OCI-LY1 (cell line): ENCODE data around the gene TNFRSF18.

Source experiments
- H2AFZ ChIP-seq: fragments of 200-600 bp; sonication (generic), shearing (Covaris generic); 2 replicates; pipeline ENCODE4 v1.6.0; 2014; ENCODE audit warnings: antibody characterized with exemption, mild to moderate bottlenecking, low read length
- H3F3A ChIP-seq: fragments of 200-600 bp; sonication (generic), shearing (Covaris generic); 2 replicates; pipeline ENCODE4 v1.6.0; 2014; ENCODE audit warnings: mild to moderate bottlenecking, antibody characterized with exemption, low read length, moderate library complexity; ENCODE audit not compliant: insufficient read depth
- H3K27ac ChIP-seq: fragments of 200-600 bp; sonication (generic); 2 replicates; pipeline ENCODE4 v1.5.1; 2014; ENCODE audit warnings: low read length, mixed run types, mild to moderate bottlenecking, low read depth; ENCODE audit not compliant: poor library complexity, severe bottlenecking
- H3K27me3 ChIP-seq: fragments of 200-600 bp; sonication (generic); 2 replicates; pipeline ENCODE4 v1.6.0; 2014; ENCODE audit warnings: antibody characterized with exemption, mild to moderate bottlenecking, low read length, moderate library complexity; ENCODE audit not compliant: insufficient read depth
- H3K36me3 ChIP-seq: fragments of 200-600 bp; sonication (generic); 2 replicates; pipeline ENCODE4 v1.6.1; 2014; ENCODE audit warnings: mild to moderate bottlenecking, antibody characterized with exemption, low read length, moderate library complexity, mixed read lengths; ENCODE audit not compliant: insufficient read depth
- H3K4me1 ChIP-seq: fragments of 200-600 bp; sonication (generic); 2 replicates; pipeline ENCODE4 v1.5.1; 2014; ENCODE audit warnings: mild to moderate bottlenecking, low read length, moderate library complexity; ENCODE audit not compliant: insufficient read depth, severe bottlenecking
- H3K4me2 ChIP-seq: fragments of 200-600 bp; sonication (generic), shearing (Covaris generic); 2 replicates; pipeline ENCODE4 v1.6.1; 2014; ENCODE audit warnings: low read length
- H3K4me3 ChIP-seq: fragments of 200-600 bp; sonication (generic); 2 replicates; pipeline ENCODE4 v1.5.1; 2014; ENCODE audit warnings: low read length, low read depth, mild to moderate bottlenecking, mixed read lengths; ENCODE audit not compliant: poor library complexity, severe bottlenecking
- H3K79me2 ChIP-seq: fragments of 200-600 bp; shearing (Covaris generic); 2 replicates; pipeline ENCODE4 v1.6.1; 2016; ENCODE audit warnings: mixed run types, low read length, mixed read lengths; ENCODE audit not compliant: insufficient read depth
- H3K9ac ChIP-seq: fragments of 200-600 bp; sonication (generic), shearing (Covaris generic); 2 replicates; pipeline ENCODE4 v1.6.1; 2014; ENCODE audit warnings: mild to moderate bottlenecking, low read length, mixed read lengths
- H3K9me2 ChIP-seq: fragments of 200-600 bp; sonication (generic), shearing (Covaris generic); 2 replicates; pipeline ENCODE4 v1.6.1; 2014; ENCODE audit warnings: low read depth, mild to moderate bottlenecking, low read length, mixed read lengths
- H3K9me3 ChIP-seq: fragments of 200-600 bp; shearing (Covaris generic); 2 replicates; pipeline ENCODE4 v1.6.1; 2014; ENCODE audit warnings: low read length, mixed read lengths
- H4K20me1 ChIP-seq: fragments of 200-600 bp; sonication (generic), shearing (Covaris generic); 2 replicates; pipeline ENCODE4 v1.6.0; 2016; ENCODE audit warnings: mild to moderate bottlenecking, low read length; ENCODE audit not compliant: insufficient read depth
- EZH2 ChIP-seq: fragments of 200-600 bp; sonication (generic), shearing (Covaris generic); IDR thresholded peaks from 2 replicates; pipeline ENCODE4 v1.8.0; 2017; ENCODE audit warnings: borderline replicate concordance, mixed run types, mild to moderate bottlenecking, antibody characterized with exemption, low read length, moderate library complexity, mixed read lengths
- TF ChIP-seq, protein P1 (sequence below): fragments of 200-600 bp; sonication (generic), shearing (Covaris generic); IDR thresholded peaks from 2 replicates; pipeline ENCODE4 v1.5.1; 2017; ENCODE audit warnings: mild to moderate bottlenecking, antibody characterized with exemption, low read length, moderate library complexity, mixed read lengths

TNFRSF18 gene

DNA sequence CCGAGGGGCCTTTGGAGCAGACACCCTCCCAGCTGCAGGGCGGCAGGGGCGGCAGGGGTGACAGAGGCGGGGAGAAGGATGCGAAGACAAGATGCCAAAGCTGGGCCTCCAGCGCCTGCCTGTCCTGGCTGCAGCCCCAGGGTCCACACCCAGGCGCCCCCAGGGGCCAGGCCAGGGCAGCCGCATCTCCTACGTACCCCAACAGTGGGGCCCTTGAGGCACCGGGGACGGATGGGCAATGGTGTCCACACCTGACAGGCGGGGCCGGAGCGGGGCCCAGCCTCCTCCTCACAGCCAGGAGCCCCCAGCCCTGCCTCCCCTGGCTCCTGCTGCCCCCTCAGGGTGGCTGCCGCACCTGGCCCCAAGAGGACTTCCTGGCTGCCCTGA is 32.8 kb upstream of the TNFRSF18 start:
- no peaks in the 10 kb centered on the region for H4K20me1 ChIP-seq

DNA sequence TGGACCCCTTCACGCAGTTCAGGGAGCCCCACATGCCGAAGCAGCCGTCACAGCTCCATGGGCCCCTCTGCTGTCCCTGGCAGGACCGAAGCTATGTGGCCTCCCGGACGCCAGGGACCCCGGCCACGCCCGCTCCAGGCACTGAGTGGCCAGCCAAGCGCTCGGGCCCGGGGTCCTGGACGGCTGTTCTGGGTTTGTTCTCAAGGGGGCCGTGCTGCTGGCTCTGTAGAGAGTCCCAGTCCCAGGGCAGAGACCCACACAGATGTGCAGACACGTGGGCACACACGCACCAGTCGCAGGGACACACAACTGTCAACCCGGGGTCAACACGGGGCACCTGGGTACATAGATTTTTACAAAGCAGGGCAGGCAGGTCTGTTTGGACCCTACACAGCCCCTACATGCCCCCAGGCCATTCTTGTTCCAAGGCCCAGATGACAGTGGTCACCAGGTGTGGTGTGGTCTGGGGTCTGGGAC is 32.3 kb upstream of the TNFRSF18 start:
- H3K9me2 ChIP-seq = no peaks in the 10 kb centered on the region
- H3K79me2 ChIP-seq = no peaks in the 10 kb centered on the region
- no peak overlapping the region for H3K27ac ChIP-seq
- no peak for TF ChIP-seq EZH2
- TF ChIP-seq, protein P1, sequence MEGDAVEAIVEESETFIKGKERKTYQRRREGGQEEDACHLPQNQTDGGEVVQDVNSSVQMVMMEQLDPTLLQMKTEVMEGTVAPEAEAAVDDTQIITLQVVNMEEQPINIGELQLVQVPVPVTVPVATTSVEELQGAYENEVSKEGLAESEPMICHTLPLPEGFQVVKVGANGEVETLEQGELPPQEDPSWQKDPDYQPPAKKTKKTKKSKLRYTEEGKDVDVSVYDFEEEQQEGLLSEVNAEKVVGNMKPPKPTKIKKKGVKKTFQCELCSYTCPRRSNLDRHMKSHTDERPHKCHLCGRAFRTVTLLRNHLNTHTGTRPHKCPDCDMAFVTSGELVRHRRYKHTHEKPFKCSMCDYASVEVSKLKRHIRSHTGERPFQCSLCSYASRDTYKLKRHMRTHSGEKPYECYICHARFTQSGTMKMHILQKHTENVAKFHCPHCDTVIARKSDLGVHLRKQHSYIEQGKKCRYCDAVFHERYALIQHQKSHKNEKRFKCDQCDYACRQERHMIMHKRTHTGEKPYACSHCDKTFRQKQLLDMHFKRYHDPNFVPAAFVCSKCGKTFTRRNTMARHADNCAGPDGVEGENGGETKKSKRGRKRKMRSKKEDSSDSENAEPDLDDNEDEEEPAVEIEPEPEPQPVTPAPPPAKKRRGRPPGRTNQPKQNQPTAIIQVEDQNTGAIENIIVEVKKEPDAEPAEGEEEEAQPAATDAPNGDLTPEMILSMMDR = no peak
- H3K4me3 ChIP-seq = no peak overlapping the region
- no peaks in the 10 kb centered on the region for H4K20me1 ChIP-seq
- no peak overlapping the region for H3K4me2 ChIP-seq
- no peak overlapping the region for H3K9ac ChIP-seq
- no peak overlapping the region for H2AFZ ChIP-seq
- no peaks in the 10 kb centered on the region for H3F3A ChIP-seq
- H3K9me3 ChIP-seq = no peaks in the 10 kb centered on the region
- H3K36me3 ChIP-seq = peaks cover 15% of the 10 kb centered on the region; the same call in 1 of the 2 replicates
- H3K4me1 ChIP-seq = peaks cover 2% of the 10 kb centered on the region
- peaks cover 31% of the 10 kb centered on the region; the same call in 1 of the 2 replicates for H3K27me3 ChIP-seq

More for the DNA sequence above, 32.8 kb upstream of the TNFRSF18 start:
- H3K36me3 ChIP-seq = peaks cover 10% of the 10 kb centered on the region; the same call in 1 of the 2 replicates
- H3K9me3 ChIP-seq = no peaks in the 10 kb centered on the region
- H3F3A ChIP-seq = no peaks in the 10 kb centered on the region
- TF ChIP-seq, protein P1 = no peak
- no peak for TF ChIP-seq EZH2
- no peaks in the 10 kb centered on the region for H3K79me2 ChIP-seq
- H3K4me2 ChIP-seq = no peak overlapping the region
- no peak overlapping the region for H3K4me3 ChIP-seq
- H3K4me1 ChIP-seq = no peaks in the 10 kb centered on the region
- no peak overlapping the region for H3K27ac ChIP-seq
- H3K9me2 ChIP-seq = no peaks in the 10 kb centered on the region
- H2AFZ ChIP-seq = no peak overlapping the region
- peaks cover 31% of the 10 kb centered on the region; the same call in 1 of the 2 replicates for H3K27me3 ChIP-seq
- H3K9ac ChIP-seq = no peak overlapping the region

DNA sequence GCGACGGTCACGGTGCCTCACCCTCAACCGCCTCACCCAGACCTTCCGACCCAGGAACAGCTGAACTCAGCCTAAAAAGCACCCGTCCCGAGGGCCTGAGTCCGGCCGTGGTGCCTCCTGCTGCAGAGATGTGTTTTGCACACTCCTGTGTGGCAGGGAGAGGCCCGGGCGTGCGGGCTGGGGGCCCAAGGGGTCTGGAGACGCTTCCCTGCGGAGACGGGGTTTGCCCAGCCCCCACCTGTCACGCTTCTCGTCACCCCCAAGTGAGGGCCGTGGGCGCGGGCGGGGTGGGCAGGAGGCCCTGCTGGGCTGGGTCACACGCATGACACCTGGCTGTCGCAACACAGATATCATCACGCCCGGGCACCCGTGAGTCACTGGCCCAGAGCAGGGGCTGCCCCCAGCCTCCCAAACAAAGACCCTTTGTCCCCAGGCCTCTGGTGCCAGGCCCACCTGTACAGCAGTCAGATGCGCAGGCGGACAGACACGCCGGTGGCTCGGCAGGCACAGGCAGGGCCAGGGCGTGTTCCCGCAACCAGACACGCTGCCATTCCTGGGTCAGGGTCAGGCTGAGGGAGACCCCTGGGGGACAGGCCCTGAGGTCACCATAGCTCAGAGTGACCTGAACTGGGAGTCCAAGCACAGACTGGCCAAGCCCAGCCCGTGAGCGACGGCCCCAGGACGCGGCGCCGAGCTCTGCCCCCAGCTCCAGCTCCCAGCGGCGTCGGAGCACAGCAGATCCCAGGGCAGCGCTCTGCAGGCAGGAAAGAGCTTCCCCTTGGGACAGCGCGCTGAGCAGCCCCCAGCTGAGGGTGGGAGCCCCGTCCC is 31.7 kb upstream of the TNFRSF18 start:
- Histone ChIP-seq H4K20me1 (no peaks in the 10 kb centered on the region), H3F3A (no peaks in the 10 kb centered on the region), H3K27ac (no peak overlapping the region), H3K9me3 (no peaks in the 10 kb centered on the region), H2AFZ (no peak overlapping the region), H3K9ac (no peak overlapping the region), H3K4me1 (peaks cover 9% of the 10 kb centered on the region), H3K9me2 (no peaks in the 10 kb centered on the region), H3K79me2 (no peaks in the 10 kb centered on the region), H3K36me3 (peaks cover 20% of the 10 kb centered on the region; the same call in 1 of the 2 replicates), H3K4me2 (no peak overlapping the region), H3K4me3 (no peak overlapping the region), H3K27me3 (peaks cover 31% of the 10 kb centered on the region; the same call in 1 of the 2 replicates)
- TF ChIP-seq, protein P1 = no peak
- no peak for TF ChIP-seq EZH2
